Right lobe of liver (tissue), 4 donors: ENCODE measurements around the gene CENPK.

Experiments
- CTCF ChIP-seq, 4 donors: fragments of 200-600 bp in 3 of 4; fragments of 450-650 bp in 1 of 4; IDR thresholded peaks; one replicate each; pipeline versions ENCODE4 v1.5.1 to v1.8.0; 2016 to 2022; ENCODE audit warnings: antibody characterized with exemption in 4 of 4, mild to moderate bottlenecking in 2 of 4
- POLR2A ChIP-seq: fragments of 450-650 bp; IDR thresholded peaks from one replicate; pipeline ENCODE4 v1.6.1; 2017; ENCODE audit warnings: antibody characterized with exemption, mild to moderate bottlenecking
- donor health status: DM: no; HTN: no; CAD: no.
- donor health status: DM: no; HTN: no; CAD: no.
- donor health status: DM: no; HTN: yes; CAD: no.

- TF ChIP-seq CTCF (IDR thresholded peaks at IDR 0.05) (no peak), POLR2A (no peak)
Measured at GRCh38 chr5:65577141-65577540, 14.2 kb upstream of the CENPK start.
